ENCODE results near the gene EML4.

EML4 gene

DNA sequence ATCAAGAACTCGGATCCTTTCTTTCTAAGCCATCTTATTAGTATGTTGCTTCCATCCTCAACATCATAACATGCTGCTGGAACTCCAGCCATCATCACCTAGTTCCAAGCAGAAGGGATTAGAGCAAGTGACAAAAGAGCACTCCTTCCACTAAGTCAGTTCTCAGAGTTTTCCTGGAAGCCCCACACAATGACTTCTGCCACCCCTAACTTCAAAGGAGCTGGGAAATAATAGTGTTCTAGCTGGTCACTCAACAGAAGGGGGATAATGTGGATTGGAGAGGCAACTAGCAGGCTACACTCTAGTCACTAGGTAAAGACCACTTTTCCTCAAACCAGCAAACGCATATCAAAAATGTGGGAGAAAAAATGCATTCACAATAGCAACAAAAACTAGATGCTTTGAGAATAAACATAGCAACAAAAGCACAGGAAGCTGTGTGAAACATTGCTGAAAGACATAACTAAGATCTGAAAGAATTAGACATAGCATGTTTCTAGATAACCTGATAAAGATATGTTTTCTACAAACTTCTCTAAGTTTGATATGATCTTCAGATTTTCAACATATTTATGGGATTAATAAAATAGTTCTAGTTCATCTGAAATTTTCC lies 152.4 kb downstream of the EML4 start:
- no peak for TF ChIP-seq ZFX (IDR thresholded peaks at IDR 0.05)
- TF ChIP-seq, protein P1, sequence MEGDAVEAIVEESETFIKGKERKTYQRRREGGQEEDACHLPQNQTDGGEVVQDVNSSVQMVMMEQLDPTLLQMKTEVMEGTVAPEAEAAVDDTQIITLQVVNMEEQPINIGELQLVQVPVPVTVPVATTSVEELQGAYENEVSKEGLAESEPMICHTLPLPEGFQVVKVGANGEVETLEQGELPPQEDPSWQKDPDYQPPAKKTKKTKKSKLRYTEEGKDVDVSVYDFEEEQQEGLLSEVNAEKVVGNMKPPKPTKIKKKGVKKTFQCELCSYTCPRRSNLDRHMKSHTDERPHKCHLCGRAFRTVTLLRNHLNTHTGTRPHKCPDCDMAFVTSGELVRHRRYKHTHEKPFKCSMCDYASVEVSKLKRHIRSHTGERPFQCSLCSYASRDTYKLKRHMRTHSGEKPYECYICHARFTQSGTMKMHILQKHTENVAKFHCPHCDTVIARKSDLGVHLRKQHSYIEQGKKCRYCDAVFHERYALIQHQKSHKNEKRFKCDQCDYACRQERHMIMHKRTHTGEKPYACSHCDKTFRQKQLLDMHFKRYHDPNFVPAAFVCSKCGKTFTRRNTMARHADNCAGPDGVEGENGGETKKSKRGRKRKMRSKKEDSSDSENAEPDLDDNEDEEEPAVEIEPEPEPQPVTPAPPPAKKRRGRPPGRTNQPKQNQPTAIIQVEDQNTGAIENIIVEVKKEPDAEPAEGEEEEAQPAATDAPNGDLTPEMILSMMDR (conservative IDR thresholded peaks at IDR 0.05): no peak
- H3K27ac ChIP-seq: no peak overlapping the region

DNA sequence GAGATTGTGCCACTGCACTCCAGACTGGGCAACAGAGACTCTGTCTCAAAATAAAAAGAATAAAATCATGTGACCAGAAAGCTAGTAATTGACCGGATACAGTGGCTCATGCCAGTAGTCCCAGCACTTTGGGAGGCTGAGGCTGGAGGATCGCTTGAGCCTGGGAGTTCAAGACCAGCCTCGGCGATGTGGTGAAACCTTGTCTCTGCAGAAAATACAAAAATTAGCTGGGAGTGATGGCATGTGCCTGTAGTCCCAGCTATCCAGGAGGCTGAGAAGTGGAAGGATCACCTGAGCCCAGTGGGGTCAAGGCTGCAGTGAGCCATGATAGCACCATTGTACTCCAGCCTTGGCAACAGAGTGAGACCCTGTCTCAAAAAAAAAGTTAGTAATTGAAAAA lies 155.1 kb downstream of the EML4 start:
- TF ChIP-seq, protein P1 (conservative IDR thresholded peaks at IDR 0.05): no peak
- TF ChIP-seq ZFX (IDR thresholded peaks at IDR 0.05): no peak
- H3K27ac ChIP-seq: no peak overlapping the region

GRCh38 chr2:42324949-42325348 lies 155.8 kb downstream of the EML4 start:
- TF ChIP-seq, protein P1 (conservative IDR thresholded peaks at IDR 0.05): no peak
- no peak for TF ChIP-seq ZFX (IDR thresholded peaks at IDR 0.05)
- no peak overlapping the region for H3K27ac ChIP-seq

DNA sequence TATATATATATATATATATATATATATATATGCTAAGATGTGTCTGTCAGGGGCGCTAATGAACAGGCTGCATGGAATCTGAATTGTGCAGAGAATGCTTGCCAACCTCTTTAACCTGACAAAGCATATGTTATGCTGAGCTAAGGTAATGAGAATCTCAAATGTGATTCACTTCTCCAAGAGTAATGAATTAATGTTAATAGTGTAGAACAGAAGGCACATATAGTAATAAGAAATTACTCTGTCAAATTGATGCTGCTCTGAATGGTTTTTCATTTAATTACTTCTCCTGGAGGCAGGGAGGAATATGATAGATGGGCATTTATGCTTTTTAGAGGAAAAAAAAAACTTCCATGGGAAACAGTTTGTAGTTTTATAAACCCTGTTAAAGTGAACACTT lies 156.5 kb downstream of the EML4 start:
- TF ChIP-seq, protein P1 (conservative IDR thresholded peaks at IDR 0.05): no peak
- TF ChIP-seq ZFX (IDR thresholded peaks at IDR 0.05): no peak
- no peak overlapping the region for H3K27ac ChIP-seq

DNA sequence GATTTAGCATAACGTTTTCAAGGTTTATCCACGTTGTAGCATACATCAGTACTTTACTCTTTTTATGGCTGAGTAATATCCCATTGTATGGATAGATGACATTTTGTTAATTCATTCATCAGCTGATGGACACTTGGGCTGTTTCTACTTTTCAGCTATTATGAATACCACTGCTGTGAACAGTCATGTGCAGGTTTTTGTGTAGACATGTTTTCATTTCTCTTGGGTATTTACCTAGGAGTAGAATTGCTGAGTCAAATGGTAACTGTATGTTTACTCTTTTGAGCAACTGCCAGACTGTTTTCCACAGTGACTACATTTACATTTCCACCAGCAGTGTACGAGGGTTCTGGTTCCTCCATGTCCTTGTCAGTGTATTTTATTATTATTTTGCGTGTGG lies 158.0 kb downstream of the EML4 start:
- no peak overlapping the region for H3K27ac ChIP-seq
- TF ChIP-seq, protein P1 (conservative IDR thresholded peaks at IDR 0.05): no peak
- no peak for TF ChIP-seq ZFX (IDR thresholded peaks at IDR 0.05)

DNA sequence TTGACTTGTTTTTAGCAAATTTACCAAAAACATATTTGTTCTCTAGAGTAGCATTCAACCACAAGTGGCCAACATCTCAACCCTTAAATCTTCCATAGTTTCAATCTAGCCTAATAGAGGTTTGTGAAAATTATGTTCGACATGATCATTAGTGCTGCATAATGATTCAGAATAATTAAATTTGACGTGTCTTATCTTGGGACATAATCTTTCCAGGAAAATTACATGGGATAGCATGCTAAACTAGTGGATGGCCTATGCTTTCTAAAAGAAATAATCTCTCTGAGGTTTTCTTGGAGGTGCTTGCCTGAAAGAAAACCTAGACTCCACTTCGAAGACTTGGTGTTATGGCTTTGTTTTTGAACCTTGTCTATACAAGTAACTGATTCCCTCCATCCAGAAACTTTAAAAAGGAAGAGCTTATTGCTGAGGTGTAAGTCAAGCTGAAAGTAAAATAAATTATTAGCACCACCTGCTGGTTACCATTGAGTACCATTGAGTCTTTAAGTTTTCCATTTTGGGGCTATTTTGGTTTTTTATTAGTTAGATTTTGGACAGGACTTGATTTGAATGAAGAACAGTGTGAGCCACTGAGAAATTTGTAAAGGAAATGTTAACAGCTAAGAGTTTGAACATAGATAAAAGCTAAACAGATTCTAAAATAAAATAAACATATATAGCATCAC lies 159.1 kb downstream of the EML4 start:
- TF ChIP-seq, protein P1 (conservative IDR thresholded peaks at IDR 0.05): peak; percentile 50
- no peak for TF ChIP-seq ZFX (IDR thresholded peaks at IDR 0.05)
- H3K27ac ChIP-seq: no peak overlapping the region

DNA sequence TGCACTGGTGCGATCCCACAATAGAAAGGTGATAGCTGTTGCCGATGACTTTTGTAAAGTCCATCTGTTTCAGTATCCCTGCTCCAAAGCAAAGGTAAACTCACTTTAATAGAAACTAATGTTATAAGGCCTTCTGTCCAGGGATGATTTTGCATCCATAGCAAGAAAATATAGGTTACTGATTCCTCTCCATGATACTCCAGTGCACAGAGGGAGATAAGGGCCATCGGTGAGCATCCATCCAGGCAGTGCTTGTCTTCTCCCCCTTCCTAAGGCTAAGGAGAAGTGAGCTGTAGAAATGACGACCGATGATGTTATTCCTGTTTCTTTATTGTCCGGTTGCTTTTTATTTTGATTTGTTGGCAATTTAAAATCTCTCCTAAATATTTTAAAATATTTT lies 159.8 kb downstream of the EML4 start:
- no peak for TF ChIP-seq ZFX (IDR thresholded peaks at IDR 0.05)
- TF ChIP-seq, protein P1 (conservative IDR thresholded peaks at IDR 0.05): no peak
- H3K27ac ChIP-seq: no peak overlapping the region
